GM23338 (cell line): ENCODE data around the gene SREK1IP1. TPM values are rescaled to one million over a fixed set of nuclear protein-coding genes. Genes with fewer than 3 reads are reported as not detected.

ENCODE experiments used
- ATAC-seq: fragments of 200-7000 bp; cut with Tn5 transposase; 3 replicates; pipeline ENCODE4 v1.9.1; 2020
- DNase-seq: peaks from one replicate; pipeline ENCODE4 v3.0.0-alpha.2; 2015; ENCODE audit warnings: low spot score
- H2AFZ ChIP-seq: fragments of 200-600 bp; sonication (generic); 2 replicates; pipeline ENCODE4 v1.8.0; 2016; ENCODE audit warnings: antibody characterized with exemption, mild to moderate bottlenecking, moderate library complexity
- H3F3A ChIP-seq: fragments of 200-600 bp; sonication (generic); replicated peaks from 2 replicates; pipeline ENCODE4 v1.8.0; 2017; ENCODE audit warnings: antibody characterized with exemption, mixed run types, low read depth
- H3K27ac ChIP-seq: fragments of 200-600 bp; sonication (generic); 2 replicates; pipeline ENCODE4 v1.6.1; 2016; ENCODE audit warnings: low read depth
- H3K27me3 ChIP-seq: fragments of 200-600 bp; sonication (generic); 2 replicates; pipeline ENCODE4 v1.8.0; 2016; ENCODE audit warnings: mild to moderate bottlenecking, mixed run types, moderate library complexity; ENCODE audit not compliant: insufficient read depth
- H3K36me3 ChIP-seq: fragments of 200-600 bp; sonication (generic); 2 replicates; pipeline ENCODE4 v1.8.0; 2016; ENCODE audit warnings: mild to moderate bottlenecking; ENCODE audit not compliant: insufficient read depth
- H3K4me1 ChIP-seq: fragments of 200-600 bp; sonication (generic); 2 replicates; pipeline ENCODE4 v1.8.0; 2016; ENCODE audit warnings: mild to moderate bottlenecking, moderate library complexity; ENCODE audit not compliant: insufficient read depth
- H3K4me2 ChIP-seq: fragments of 200-600 bp; sonication (generic); 2 replicates; pipeline ENCODE4 v1.7.1; 2017; ENCODE audit warnings: mixed run types
- H3K4me3 ChIP-seq: fragments of 200-600 bp; sonication (generic); 2 replicates; pipeline ENCODE4 v1.6.1; 2016; ENCODE audit warnings: mixed run types
- H3K79me2 ChIP-seq: fragments of 200-600 bp; sonication (generic); replicated peaks from 2 replicates; pipeline ENCODE4 v1.8.0; 2017; ENCODE audit warnings: mild to moderate bottlenecking; ENCODE audit not compliant: insufficient read depth
- H3K9me2 ChIP-seq: fragments of 200-600 bp; sonication (generic); 2 replicates; pipeline ENCODE4 v1.8.0; 2017; ENCODE audit not compliant: insufficient read depth
- H4K20me1 ChIP-seq: fragments of 200-600 bp; sonication (generic); replicated peaks from 2 replicates; pipeline ENCODE4 v1.8.0; 2017; ENCODE audit warnings: mild to moderate bottlenecking; ENCODE audit not compliant: insufficient read depth
- H3K27ac Mint-ChIP-seq: 2 replicates; pipeline ENCODE4 v1.8.0; 2020; ENCODE audit warnings: inconsistent platforms, mild to moderate bottlenecking, moderate library complexity, mixed read lengths
- H3K27me3 Mint-ChIP-seq: 3 replicates; pipeline ENCODE4 v1.8.0; 2022; ENCODE audit warnings: low read depth, mild to moderate bottlenecking, moderate library complexity, mixed read lengths, inconsistent platforms; ENCODE audit not compliant: insufficient read depth, poor library complexity
- H3K36me3 Mint-ChIP-seq: 3 replicates; pipeline ENCODE4 v1.8.0; 2021; ENCODE audit warnings: low read depth, mild to moderate bottlenecking, inconsistent platforms, moderate library complexity, mixed read lengths
- H3K4me1 Mint-ChIP-seq: 3 replicates; pipeline ENCODE4 v1.8.0; 2020; ENCODE audit warnings: mild to moderate bottlenecking, inconsistent platforms, mixed read lengths
- H3K4me3 Mint-ChIP-seq: 3 replicates; pipeline ENCODE4 v1.8.0; 2021; ENCODE audit warnings: moderate library complexity, mild to moderate bottlenecking, inconsistent platforms, mixed read lengths
- H3K9me3 Mint-ChIP-seq: 3 replicates; pipeline ENCODE4 v1.8.0; 2020; ENCODE audit warnings: moderate library complexity, mild to moderate bottlenecking, inconsistent platforms, mixed read lengths
- CREB1 ChIP-seq: fragments of 250-450 bp; sonication (Bioruptor Pico); IDR thresholded peaks from 2 replicates; pipeline ENCODE4 v1.5.0; 2020; ENCODE audit warnings: low read depth, mild to moderate bottlenecking, moderate library complexity
- EZH2 ChIP-seq: fragments of 200-600 bp; sonication (generic); IDR thresholded peaks from one replicate; pipeline ENCODE4 v1.8.0; 2017; ENCODE audit warnings: antibody characterized with exemption, mild to moderate bottlenecking, low read depth; ENCODE audit not compliant: unreplicated experiment
- EZH2phosphoT487 ChIP-seq: fragments of 200-600 bp; sonication (generic); IDR thresholded peaks from one replicate; pipeline ENCODE4 v1.8.1; 2018; ENCODE audit warnings: antibody characterized with exemption; ENCODE audit not compliant: unreplicated experiment
- JUNB ChIP-seq: IDR thresholded peaks from one replicate; pipeline ENCODE4 v1.6.1; 2016; ENCODE audit warnings: antibody characterized with exemption; ENCODE audit not compliant: unreplicated experiment
- NANOG ChIP-seq: IDR thresholded peaks from 2 replicates; pipeline ENCODE4 v1.6.1; 2016; ENCODE audit warnings: antibody characterized with exemption, borderline replicate concordance
- POLR2AphosphoS5 ChIP-seq: IDR thresholded peaks from 2 replicates; pipeline ENCODE4 v1.6.1; 2016; ENCODE audit warnings: antibody characterized with exemption, low read depth
- STAT1 ChIP-seq: IDR thresholded peaks from one replicate; pipeline ENCODE4 v1.6.1; 2016; ENCODE audit warnings: antibody characterized with exemption; ENCODE audit not compliant: unreplicated experiment
- ZNF114 ChIP-seq: fragments of 250-450 bp; sonication (Bioruptor Pico); IDR thresholded peaks from 2 replicates; pipeline ENCODE4 v1.5.0; 2020; ENCODE audit warnings: mild to moderate bottlenecking, moderate library complexity
- ZNF331 ChIP-seq: fragments of 250-450 bp; sonication (Bioruptor Pico); IDR thresholded peaks from 2 replicates; pipeline ENCODE4 v1.5.0; 2020; ENCODE audit warnings: low read depth, mild to moderate bottlenecking, moderate library complexity
- polyA plus RNA-seq: library from polyadenylated mRNA; unstranded; fragments of >200 nt; fragmentation: Nextera tagmentation; extraction: Ambion mirVana; gene quantifications from 2 replicates; pipeline ENCODE4 v1.2.1, GENCODE V29; 2016
- total RNA-seq: library from RNA; depleted of rRNA; stranded (reverse); fragments of >200 nt; shearing (Covaris generic); gene quantifications from 2 replicates; pipeline ENCODE4 v1.2.3, GENCODE V29; 2014
- TF ChIP-seq, protein P1 (sequence below): IDR thresholded peaks from one replicate; pipeline ENCODE4 v1.6.1; 2018; ENCODE audit warnings: antibody characterized with exemption; ENCODE audit not compliant: unreplicated experiment
- TF ChIP-seq, protein P2 (sequence below): IDR thresholded peaks from 2 replicates; pipeline ENCODE4 v1.6.1; 2016; ENCODE audit warnings: antibody characterized with exemption
- TF ChIP-seq, protein P3 (sequence below), 2 experiments: fragments of 200-600 bp in 1 of 2; sonication (generic) in 1 of 2; conservative IDR thresholded peaks; 2 replicates each; pipeline versions ENCODE4 v1.5.1 to v1.6.1; 2016 to 2017; ENCODE audit warnings: antibody characterized with exemption in 2 of 2, low read depth in 2 of 2, mild to moderate bottlenecking in 2 of 2, moderate library complexity in 1 of 2
- TF ChIP-seq, protein P4 (sequence below): fragments of 250-450 bp; sonication (Bioruptor Pico); IDR thresholded peaks from 2 replicates; pipeline ENCODE4 v1.5.0; 2020; ENCODE audit warnings: mild to moderate bottlenecking, moderate library complexity

Gene SREK1IP1
- total and polyA plus RNA-seq, 2 experiments from 2014 or later: 16.7 to 137 TPM

DNA sequence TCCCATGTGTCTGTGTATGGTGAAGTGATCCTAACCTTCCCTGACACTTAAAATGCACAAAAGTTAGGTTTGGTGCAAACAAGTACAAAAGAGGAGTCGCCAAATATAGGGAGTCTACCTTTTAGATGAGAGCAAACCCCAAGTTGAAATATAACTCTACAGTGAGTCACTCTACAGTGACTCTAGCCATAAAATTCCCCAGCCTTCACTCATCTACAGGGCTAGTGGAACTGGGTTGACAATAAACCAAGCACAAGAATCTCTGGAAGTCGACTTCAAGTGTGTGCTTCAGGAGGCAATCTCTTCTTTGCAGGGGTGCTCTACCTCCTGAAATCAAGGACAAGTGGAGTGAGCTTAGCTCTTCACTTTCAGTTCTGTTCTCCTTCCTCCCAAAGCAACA lies 74.9 kb downstream of the SREK1IP1 start:
- Histone ChIP-seq H3K4me1 (peaks cover 22% of the 10 kb centered on the region), H3K36me3 (peaks cover 10% of the 10 kb centered on the region), H3K4me3 (no peak overlapping the region), H2AFZ (no peak overlapping the region), H3K4me2 (no peak overlapping the region), H3K27ac (no peak overlapping the region), H3K27me3 (peaks cover 19% of the 10 kb centered on the region), H3F3A (no peaks in the 10 kb centered on the region), H3K9me2 (no peaks in the 10 kb centered on the region), H4K20me1 (no peaks in the 10 kb centered on the region), H3K79me2 (no peaks in the 10 kb centered on the region)
- ATAC-seq (no peak), DNase-seq (no peak)
- TF ChIP-seq POLR2AphosphoS5: no peak
- TF ChIP-seq JUNB: no peak
- no peak for TF ChIP-seq EZH2phosphoT487
- TF ChIP-seq, protein P1, sequence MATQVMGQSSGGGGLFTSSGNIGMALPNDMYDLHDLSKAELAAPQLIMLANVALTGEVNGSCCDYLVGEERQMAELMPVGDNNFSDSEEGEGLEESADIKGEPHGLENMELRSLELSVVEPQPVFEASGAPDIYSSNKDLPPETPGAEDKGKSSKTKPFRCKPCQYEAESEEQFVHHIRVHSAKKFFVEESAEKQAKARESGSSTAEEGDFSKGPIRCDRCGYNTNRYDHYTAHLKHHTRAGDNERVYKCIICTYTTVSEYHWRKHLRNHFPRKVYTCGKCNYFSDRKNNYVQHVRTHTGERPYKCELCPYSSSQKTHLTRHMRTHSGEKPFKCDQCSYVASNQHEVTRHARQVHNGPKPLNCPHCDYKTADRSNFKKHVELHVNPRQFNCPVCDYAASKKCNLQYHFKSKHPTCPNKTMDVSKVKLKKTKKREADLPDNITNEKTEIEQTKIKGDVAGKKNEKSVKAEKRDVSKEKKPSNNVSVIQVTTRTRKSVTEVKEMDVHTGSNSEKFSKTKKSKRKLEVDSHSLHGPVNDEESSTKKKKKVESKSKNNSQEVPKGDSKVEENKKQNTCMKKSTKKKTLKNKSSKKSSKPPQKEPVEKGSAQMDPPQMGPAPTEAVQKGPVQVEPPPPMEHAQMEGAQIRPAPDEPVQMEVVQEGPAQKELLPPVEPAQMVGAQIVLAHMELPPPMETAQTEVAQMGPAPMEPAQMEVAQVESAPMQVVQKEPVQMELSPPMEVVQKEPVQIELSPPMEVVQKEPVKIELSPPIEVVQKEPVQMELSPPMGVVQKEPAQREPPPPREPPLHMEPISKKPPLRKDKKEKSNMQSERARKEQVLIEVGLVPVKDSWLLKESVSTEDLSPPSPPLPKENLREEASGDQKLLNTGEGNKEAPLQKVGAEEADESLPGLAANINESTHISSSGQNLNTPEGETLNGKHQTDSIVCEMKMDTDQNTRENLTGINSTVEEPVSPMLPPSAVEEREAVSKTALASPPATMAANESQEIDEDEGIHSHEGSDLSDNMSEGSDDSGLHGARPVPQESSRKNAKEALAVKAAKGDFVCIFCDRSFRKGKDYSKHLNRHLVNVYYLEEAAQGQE: no peak
- TF ChIP-seq ZNF331 (CRISPR knock-in tag): no peak
- no peak for TF ChIP-seq EZH2
- TF ChIP-seq, protein P2, sequence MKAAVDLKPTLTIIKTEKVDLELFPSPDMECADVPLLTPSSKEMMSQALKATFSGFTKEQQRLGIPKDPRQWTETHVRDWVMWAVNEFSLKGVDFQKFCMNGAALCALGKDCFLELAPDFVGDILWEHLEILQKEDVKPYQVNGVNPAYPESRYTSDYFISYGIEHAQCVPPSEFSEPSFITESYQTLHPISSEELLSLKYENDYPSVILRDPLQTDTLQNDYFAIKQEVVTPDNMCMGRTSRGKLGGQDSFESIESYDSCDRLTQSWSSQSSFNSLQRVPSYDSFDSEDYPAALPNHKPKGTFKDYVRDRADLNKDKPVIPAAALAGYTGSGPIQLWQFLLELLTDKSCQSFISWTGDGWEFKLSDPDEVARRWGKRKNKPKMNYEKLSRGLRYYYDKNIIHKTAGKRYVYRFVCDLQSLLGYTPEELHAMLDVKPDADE: no peak
- TF ChIP-seq, protein P3, sequence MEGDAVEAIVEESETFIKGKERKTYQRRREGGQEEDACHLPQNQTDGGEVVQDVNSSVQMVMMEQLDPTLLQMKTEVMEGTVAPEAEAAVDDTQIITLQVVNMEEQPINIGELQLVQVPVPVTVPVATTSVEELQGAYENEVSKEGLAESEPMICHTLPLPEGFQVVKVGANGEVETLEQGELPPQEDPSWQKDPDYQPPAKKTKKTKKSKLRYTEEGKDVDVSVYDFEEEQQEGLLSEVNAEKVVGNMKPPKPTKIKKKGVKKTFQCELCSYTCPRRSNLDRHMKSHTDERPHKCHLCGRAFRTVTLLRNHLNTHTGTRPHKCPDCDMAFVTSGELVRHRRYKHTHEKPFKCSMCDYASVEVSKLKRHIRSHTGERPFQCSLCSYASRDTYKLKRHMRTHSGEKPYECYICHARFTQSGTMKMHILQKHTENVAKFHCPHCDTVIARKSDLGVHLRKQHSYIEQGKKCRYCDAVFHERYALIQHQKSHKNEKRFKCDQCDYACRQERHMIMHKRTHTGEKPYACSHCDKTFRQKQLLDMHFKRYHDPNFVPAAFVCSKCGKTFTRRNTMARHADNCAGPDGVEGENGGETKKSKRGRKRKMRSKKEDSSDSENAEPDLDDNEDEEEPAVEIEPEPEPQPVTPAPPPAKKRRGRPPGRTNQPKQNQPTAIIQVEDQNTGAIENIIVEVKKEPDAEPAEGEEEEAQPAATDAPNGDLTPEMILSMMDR (conservative IDR thresholded peaks at IDR 0.05; ENCODE audit: low read depth in 2 of 2): no peak
- TF ChIP-seq, protein P4, sequence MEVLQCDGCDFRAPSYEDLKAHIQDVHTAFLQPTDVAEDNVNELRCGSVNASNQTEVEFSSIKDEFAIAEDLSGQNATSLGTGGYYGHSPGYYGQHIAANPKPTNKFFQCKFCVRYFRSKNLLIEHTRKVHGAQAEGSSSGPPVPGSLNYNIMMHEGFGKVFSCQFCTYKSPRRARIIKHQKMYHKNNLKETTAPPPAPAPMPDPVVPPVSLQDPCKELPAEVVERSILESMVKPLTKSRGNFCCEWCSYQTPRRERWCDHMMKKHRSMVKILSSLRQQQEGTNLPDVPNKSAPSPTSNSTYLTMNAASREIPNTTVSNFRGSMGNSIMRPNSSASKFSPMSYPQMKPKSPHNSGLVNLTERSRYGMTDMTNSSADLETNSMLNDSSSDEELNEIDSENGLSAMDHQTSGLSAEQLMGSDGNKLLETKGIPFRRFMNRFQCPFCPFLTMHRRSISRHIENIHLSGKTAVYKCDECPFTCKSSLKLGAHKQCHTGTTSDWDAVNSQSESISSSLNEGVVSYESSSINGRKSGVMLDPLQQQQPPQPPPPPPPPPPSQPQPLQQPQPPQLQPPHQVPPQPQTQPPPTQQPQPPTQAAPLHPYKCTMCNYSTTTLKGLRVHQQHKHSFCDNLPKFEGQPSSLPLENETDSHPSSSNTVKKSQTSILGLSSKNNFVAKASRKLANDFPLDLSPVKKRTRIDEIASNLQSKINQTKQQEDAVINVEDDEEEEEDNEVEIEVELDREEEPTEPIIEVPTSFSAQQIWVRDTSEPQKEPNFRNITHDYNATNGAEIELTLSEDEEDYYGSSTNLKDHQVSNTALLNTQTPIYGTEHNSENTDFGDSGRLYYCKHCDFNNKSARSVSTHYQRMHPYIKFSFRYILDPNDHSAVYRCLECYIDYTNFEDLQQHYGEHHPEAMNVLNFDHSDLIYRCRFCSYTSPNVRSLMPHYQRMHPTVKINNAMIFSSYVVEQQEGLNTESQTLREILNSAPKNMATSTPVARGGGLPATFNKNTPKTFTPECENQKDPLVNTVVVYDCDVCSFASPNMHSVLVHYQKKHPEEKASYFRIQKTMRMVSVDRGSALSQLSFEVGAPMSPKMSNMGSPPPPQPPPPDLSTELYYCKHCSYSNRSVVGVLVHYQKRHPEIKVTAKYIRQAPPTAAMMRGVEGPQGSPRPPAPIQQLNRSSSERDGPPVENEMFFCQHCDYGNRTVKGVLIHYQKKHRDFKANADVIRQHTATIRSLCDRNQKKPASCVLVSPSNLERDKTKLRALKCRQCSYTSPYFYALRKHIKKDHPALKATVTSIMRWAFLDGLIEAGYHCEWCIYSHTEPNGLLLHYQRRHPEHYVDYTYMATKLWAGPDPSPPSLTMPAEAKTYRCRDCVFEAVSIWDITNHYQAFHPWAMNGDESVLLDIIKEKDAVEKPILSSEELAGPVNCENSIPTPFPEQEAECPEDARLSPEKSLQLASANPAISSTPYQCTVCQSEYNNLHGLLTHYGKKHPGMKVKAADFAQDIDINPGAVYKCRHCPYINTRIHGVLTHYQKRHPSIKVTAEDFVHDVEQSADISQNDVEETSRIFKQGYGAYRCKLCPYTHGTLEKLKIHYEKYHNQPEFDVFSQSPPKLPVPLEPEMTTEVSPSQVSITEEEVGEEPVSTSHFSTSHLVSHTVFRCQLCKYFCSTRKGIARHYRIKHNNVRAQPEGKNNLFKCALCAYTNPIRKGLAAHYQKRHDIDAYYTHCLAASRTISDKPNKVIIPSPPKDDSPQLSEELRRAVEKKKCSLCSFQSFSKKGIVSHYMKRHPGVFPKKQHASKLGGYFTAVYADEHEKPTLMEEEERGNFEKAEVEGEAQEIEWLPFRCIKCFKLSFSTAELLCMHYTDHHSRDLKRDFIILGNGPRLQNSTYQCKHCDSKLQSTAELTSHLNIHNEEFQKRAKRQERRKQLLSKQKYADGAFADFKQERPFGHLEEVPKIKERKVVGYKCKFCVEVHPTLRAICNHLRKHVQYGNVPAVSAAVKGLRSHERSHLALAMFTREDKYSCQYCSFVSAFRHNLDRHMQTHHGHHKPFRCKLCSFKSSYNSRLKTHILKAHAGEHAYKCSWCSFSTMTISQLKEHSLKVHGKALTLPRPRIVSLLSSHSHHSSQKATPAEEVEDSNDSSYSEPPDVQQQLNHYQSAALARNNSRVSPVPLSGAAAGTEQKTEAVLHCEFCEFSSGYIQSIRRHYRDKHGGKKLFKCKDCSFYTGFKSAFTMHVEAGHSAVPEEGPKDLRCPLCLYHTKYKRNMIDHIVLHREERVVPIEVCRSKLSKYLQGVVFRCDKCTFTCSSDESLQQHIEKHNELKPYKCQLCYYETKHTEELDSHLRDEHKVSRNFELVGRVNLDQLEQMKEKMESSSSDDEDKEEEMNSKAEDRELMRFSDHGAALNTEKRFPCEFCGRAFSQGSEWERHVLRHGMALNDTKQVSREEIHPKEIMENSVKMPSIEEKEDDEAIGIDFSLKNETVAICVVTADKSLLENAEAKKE (CRISPR knock-in tag): no peak
- no peak for TF ChIP-seq STAT1
- no peak for TF ChIP-seq NANOG
- TF ChIP-seq ZNF114 (CRISPR knock-in tag): no peak
- TF ChIP-seq CREB1 (CRISPR knock-in tag): no peak
- H3K4me1 Mint-ChIP-seq: peaks cover 34% of the 10 kb centered on the region
- peaks cover 46% of the 10 kb centered on the region for H3K36me3 Mint-ChIP-seq
- no peak overlapping the region for H3K27ac Mint-ChIP-seq
- peaks cover 21% of the 10 kb centered on the region for H3K27me3 Mint-ChIP-seq
- no peak overlapping the region for H3K4me3 Mint-ChIP-seq
- peaks cover 30% of the 10 kb centered on the region for H3K9me3 Mint-ChIP-seq
